HG02981 (cell line): ENCODE measurements around the gene TNNI2.
"Not testable (repeated sequence)": the region's sequence is repeated elsewhere in the genome, so short reads cannot be mapped to it uniquely, and the experiment has no call there.

ENCODE experiments used
- ATAC-seq: cut with Tn5 transposase; IDR thresholded peaks from one replicate; pipeline ENCODE4 v1.9.1; 2021; ENCODE audit warnings: mild to moderate bottlenecking, moderate library complexity; ENCODE audit not compliant: unreplicated experiment

The TNNI2 gene

DNA sequence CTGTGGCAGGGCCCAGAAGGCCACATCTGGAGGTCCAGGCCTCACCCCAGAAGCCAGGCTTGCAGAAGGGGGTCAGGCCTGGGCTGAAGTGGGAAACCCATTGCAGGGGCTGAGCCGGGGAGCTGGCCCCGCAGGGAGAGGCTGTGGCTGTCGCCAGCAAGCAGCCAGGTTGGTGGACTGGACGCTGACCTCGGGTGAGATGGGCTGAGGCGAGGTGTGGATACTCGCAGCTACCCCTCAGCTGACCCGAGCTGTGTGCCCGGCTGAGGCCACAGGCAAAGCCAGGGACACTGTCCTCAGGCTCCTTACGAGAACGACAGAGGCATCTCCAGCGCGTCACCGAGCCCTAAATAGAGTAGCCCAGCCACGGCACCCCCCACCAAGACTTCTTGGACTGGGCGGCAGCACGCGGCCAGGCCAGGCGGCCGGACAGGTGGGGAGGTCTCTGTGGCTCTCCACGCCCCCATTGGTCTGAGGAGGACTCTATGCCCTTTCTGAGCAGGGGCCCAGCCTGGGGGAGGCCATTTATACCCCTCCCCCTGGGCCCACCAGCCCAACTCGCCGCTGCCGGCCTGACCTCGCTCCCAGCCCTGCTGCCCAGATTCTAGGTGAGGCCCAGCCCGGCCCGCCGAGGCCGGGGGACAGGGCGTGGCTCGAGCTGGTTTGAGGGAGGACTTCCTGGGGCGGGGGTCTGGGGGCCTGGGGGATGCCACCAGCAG is at the start of gene TNNI2:
Gene TNNI2, plus strand, starts transcription at position 556 of the 719 bp plus-strand sequence. CDS start 716 bp downstream, outside the sequence.
- ATAC-seq = no peak

DNA sequence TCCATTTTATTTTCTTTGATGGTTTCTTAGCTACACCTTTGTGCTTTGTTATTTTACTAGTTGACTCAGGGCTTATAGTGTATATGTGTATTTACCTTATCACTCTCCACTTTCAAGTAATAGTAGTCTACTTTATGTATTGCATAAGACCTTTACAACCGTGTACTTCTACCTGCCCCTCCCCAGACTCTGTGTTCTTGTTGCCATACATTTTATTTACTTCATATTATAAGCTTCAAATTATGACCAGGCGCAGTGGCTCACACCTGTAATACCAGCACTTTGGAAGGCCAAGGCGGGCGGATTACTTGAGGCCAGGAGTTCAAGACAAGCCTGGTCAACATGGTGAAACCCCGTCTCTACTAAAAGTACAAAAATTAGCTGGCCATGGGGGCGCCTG is 46.9 kb upstream of the TNNI2 start:
- ATAC-seq = no peak

- ATAC-seq = no peak
Observed at GRCh38 chr11:1792461-1792860, 46.3 kb upstream of the TNNI2 start.

- no peak for ATAC-seq
Observed at GRCh38 chr11:1793081-1793480, 45.7 kb upstream of the TNNI2 start.

GRCh38 chr11:1796413-1797011 is 42.3 kb upstream of the TNNI2 start:
- no peak for ATAC-seq

GRCh38 chr11:1797391-1798125 is 41.2 kb upstream of the TNNI2 start:
- no peak for ATAC-seq

DNA sequence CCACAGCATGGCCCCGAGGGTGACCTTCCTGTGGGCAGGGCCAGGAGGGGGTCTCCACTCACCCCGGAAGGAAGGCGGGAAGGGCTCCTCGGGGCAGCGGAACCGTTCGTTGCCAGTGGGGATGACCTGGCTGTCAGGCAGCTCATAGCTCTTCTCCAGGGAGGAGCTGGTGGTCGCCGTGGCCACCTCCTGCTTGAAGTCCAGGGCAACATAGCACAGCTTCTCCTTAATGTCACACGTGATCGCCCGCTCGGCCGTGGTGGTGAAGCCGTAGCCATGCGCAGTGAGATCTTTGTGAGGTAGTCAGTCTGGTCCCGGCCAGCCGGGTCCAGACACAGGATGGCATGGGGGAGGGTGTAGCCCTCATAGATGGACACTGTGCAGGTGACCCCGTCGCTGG is 35.5 kb upstream of the TNNI2 start:
- no peak for ATAC-seq

DNA sequence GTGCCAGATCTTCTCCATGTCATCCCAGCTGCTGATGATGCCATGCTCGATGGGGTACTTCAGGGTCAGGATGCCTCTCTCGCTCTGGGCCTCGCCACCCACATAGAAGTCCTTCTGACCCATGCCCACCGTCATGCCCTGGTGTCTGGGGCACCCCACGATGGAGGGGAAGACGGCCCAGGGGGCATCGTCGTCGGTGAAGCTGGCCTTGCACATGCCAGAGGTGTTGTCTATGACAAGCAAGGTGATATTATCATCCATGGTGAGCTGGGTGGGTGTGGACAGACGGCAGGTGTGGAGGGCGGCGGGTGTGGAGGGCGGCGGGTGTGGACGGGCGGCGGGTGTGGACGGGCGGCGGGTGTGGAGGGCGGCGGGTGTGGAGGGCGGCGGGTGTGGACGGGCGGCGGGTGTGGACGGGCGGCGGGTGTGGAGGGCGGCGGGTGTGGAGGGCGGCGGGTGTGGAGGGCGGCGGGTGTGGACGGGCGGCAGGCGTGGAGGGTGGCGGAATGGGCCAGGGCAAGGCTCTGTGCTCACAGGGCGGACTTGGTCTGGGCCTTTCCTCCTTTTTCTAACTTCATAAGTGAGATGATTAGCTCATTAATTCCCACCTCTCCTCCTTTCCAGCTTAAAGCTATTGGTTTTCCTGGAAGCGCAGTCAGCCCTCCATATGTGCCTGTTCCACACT is 34.8 kb upstream of the TNNI2 start:
- ATAC-seq = not testable (repeated sequence)

GRCh38 chr11:1805525-1805924 is 33.3 kb upstream of the TNNI2 start:
- no peak for ATAC-seq

DNA sequence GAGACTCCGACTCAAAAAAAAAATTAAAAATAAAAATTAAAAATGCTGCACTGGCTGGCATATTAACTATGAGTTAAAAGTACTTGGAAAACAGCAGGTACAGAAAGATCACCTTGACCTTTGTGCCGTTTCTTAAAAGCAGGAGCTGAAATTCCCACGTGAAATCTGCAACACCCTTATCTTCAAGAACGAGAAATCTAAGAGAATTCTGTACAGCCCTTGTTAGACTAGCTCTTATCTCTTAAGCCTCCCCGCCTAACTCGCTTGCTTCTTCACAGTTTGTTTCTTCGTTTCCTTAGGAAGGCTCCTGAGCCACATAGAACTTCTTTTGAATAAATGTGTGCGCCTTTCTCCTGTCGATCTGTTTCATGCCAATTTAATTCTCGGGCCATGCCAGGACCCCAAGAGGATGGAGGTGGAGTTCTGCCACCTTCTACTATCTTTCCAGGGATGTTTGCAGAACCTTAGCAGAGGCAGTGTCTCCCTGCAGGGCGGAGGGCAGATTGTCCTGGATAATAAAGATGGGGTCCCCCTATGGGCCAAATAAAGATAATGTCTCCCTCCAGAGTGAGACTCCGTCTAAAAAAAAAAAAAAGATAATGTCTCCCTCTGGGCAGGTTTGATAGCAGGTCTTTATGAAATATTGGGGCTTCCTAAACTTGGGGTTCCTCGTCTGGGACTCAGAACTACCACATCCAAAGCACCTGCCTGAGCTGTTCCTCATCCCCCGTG is 31.4 kb upstream of the TNNI2 start:
- ATAC-seq = no peak

- no peak for ATAC-seq
Observed at GRCh38 chr11:1810761-1811160, 28.0 kb upstream of the TNNI2 start.

- no peak for ATAC-seq
Observed at GRCh38 chr11:1812274-1812673, 26.5 kb upstream of the TNNI2 start.

DNA sequence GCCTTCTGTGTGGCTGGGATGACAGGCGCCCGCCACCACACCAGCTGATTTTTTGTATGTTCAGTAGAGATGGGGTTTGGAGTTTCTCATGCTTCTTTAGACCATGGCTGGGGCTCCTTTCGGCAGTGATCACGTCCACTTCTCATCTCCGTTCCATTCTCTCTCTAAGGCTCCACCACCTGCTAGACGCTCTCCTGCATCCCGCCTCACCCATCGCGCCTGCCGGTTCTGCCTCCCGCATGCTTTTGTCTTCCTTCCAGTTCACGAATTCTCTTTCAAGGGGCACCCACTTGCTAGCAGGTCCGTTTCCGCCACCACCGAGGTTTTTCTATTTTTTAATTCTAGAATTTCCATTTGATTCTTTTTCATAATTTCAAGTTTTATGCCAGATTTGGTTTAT is 26.0 kb upstream of the TNNI2 start:
- ATAC-seq = no peak

- not testable (repeated sequence) for ATAC-seq
Observed at GRCh38 chr11:1813356-1813755, 25.4 kb upstream of the TNNI2 start.

- ATAC-seq = no peak
Observed at GRCh38 chr11:1814691-1815090, 24.1 kb upstream of the TNNI2 start.

DNA sequence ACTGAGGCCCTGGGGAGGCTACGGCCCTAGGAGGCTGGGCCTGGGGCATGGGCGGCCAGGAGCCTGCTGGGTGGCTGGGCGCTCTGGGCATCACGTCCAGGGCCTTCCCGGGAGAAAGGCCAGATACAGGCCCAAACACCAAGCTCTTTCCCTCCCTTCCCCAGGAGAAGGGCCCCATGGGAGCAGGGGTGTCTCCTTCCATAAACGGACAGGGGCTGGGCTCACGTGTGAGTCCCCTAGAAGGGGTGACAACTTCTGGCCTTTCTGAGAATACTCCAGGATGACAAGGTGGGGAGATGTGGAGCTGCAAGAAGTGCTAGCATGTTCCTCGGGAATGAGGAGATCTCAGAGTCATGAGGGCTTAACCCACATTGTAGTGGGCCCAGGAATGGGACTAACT is 23.5 kb upstream of the TNNI2 start:
- ATAC-seq = no peak

DNA sequence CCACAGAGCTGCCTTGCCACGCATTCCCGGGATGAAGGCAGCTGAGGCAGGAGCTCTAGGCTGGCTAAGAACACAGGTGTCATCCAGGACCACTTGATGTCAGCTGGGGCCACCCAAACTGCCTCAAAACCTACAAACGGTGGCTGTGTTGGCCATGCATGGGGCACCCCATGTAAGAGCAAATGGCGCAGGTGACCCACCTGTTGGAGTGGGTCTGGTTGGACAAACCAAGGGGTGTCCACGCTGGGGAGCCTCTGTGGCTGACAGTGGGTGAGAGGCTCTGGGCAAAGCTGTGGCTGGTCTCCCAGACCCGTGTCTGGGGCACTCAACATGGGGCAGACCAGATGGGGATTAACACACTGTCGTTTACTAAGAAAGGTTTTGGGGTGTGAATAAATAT is 23.0 kb upstream of the TNNI2 start:
- ATAC-seq = no peak

DNA sequence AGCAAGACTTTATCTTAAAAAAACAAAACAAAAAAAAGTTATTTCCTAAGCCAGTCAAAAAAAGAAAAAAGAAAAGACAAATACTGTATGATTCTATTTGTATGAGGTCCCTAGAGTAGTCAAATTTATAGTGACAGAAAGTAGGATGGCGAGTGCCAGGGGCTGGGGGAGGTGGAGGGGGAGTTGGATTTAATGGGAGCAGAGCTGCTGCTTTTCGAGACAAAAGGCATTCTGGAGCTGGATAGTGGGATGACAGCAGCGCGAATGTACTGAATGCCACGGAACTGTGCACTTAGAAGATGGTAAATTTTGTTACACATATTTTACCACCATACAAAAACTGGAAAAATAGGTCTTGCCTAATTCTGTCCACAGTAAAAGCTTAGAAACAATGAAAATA is 21.8 kb upstream of the TNNI2 start:
- ATAC-seq = no peak

DNA sequence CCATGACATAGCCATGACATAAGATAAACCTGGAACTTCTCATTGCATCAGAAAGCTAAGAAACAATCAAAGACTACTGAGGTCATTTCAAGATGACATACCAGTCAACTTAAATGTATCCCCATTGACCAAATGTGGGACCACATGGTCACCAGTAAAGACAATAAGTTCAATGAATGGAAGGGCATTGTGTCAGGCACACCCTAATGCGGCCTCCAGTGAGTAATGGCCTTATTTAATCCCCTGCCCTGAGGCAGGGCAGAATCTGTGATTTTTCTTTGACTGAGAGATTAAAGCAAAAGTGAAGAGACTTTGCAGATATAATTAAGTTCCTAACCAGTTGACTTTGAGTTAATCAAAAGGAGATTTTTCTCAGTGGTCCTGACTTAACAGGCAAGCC is 21.3 kb upstream of the TNNI2 start:
- ATAC-seq = no peak

GRCh38 chr11:1819074-1819473 is 19.7 kb upstream of the TNNI2 start:
- ATAC-seq = no peak
